MM.1S (cell line): ENCODE measurements around the gene PPP1R14C.

Experiments
- DNase-seq: peaks from one replicate; pipeline ENCODE4 v3.0.0-alpha.2; 2015
- H2AFZ ChIP-seq: fragments of 300-600 bp; sonication (generic); 2 replicates; pipeline ENCODE4 v1.6.0; 2016; ENCODE audit warnings: antibody characterized with exemption, low read length
- H3F3A ChIP-seq: fragments of 300-600 bp; sonication (generic); 2 replicates; pipeline ENCODE4 v1.6.1; 2016; ENCODE audit warnings: mild to moderate bottlenecking, antibody characterized with exemption, low read length, moderate library complexity, mixed read lengths; ENCODE audit not compliant: insufficient read depth
- H3K27ac ChIP-seq: fragments of 300-600 bp; sonication (generic); 2 replicates; pipeline ENCODE4 v1.5.1; 2016; ENCODE audit warnings: mild to moderate bottlenecking, low read length
- H3K27me3 ChIP-seq: fragments of 300-600 bp; sonication (generic); replicated peaks from 2 replicates; pipeline ENCODE4 v1.6.0; 2016; ENCODE audit warnings: low read length; ENCODE audit not compliant: insufficient read depth
- H3K36me3 ChIP-seq: fragments of 300-600 bp; sonication (generic); replicated peaks from 2 replicates; pipeline ENCODE4 v1.6.1; 2016; ENCODE audit warnings: mild to moderate bottlenecking, low read length, mixed read lengths; ENCODE audit not compliant: insufficient read depth
- H3K4me1 ChIP-seq: fragments of 300-600 bp; sonication (generic); 2 replicates; pipeline ENCODE4 v1.6.1; 2016; ENCODE audit warnings: low read length, mixed read lengths
- H3K4me2 ChIP-seq: fragments of 300-600 bp; sonication (generic); 2 replicates; pipeline ENCODE4 v1.6.0; 2016; ENCODE audit warnings: low read depth, low read length
- H3K4me3 ChIP-seq: fragments of 300-600 bp; sonication (generic); 2 replicates; pipeline ENCODE4 v1.5.1; 2016; ENCODE audit warnings: low read length, mixed read lengths
- H3K79me2 ChIP-seq: fragments of 300-600 bp; sonication (generic); 2 replicates; pipeline ENCODE4 v1.6.1; 2016; ENCODE audit warnings: mixed run types, low read length, mixed read lengths
- H3K9ac ChIP-seq: fragments of 300-600 bp; sonication (generic); 2 replicates; pipeline ENCODE4 v1.6.1; 2016; ENCODE audit warnings: low read length, mixed read lengths
- H3K9me2 ChIP-seq: fragments of 300-600 bp; sonication (generic); replicated peaks from 2 replicates; pipeline ENCODE4 v1.6.1; 2016; ENCODE audit warnings: mild to moderate bottlenecking, low read length, mixed read lengths; ENCODE audit not compliant: insufficient read depth
- H3K9me3 ChIP-seq: fragments of 300-600 bp; sonication (generic); replicated peaks from 2 replicates; pipeline ENCODE4 v1.6.1; 2016; ENCODE audit warnings: mild to moderate bottlenecking, low read length, mixed read lengths; ENCODE audit not compliant: insufficient read depth
- H4K20me1 ChIP-seq: fragments of 300-600 bp; sonication (generic); 2 replicates; pipeline ENCODE4 v1.6.1; 2016; ENCODE audit warnings: mild to moderate bottlenecking, low read length, moderate library complexity, mixed read lengths; ENCODE audit not compliant: insufficient read depth
- EZH2 ChIP-seq: fragments of 300-600 bp; sonication (generic); optimal IDR thresholded peaks from 2 replicates; pipeline ENCODE3; 2017; ENCODE audit warnings: low read depth, mild to moderate bottlenecking, antibody characterized with exemption, low read length, mixed read lengths
- EZH2phosphoT487 ChIP-seq: fragments of 300-600 bp; sonication (generic); IDR thresholded peaks from 2 replicates; pipeline ENCODE4 v1.6.1; 2018; ENCODE audit warnings: antibody characterized with exemption, low read length
- TF ChIP-seq, protein P1 (sequence below): fragments of 300-600 bp; sonication (generic); IDR thresholded peaks from 2 replicates; pipeline ENCODE4 v1.5.1; 2016; ENCODE audit warnings: antibody characterized with exemption, low read length, mixed read lengths

The PPP1R14C gene

DNA sequence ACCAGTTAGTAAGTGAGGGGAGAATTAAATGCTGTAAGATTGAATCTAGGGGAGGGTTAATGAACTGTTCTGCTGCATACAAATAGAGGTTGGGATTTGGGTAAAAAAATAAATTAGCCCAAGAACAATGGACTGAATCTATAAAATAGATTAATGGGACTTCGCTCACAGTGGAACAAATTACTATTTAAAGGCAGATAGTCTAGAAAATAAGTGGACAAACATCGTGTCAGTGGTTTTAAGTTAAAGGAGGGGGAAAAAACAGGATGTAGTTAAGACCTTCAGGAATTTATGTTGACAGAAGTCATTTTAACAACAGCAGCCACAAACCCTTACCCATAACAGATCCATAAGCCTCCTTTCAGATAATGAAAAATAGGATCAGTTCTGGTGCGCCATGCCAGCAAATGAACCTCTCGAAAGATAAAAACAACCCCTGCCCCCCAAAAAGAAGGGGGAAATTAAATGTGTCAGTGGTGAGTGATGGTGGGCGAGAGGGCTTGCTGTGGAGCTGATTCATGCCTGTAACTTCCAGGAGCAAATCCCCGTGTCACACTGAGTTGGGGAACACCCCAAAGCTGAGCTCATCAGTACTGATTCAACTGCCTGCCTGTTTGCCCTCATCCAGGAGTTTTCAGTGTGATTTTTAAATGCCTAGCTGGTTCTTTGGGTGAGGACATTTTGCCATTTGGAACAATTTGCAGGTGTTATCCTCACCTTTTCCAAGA lies 86.8 kb downstream of the PPP1R14C start:
- H3K36me3 ChIP-seq = no peaks in the 10 kb centered on the region
- H3K79me2 ChIP-seq = no peaks in the 10 kb centered on the region
- H3K27me3 ChIP-seq = no peaks in the 10 kb centered on the region
- H4K20me1 ChIP-seq = no peaks in the 10 kb centered on the region
- no peak overlapping the region for H2AFZ ChIP-seq
- no peak overlapping the region for H3K9ac ChIP-seq
- no peak for DNase-seq
- no peaks in the 10 kb centered on the region for H3K9me3 ChIP-seq
- TF ChIP-seq, protein P1, sequence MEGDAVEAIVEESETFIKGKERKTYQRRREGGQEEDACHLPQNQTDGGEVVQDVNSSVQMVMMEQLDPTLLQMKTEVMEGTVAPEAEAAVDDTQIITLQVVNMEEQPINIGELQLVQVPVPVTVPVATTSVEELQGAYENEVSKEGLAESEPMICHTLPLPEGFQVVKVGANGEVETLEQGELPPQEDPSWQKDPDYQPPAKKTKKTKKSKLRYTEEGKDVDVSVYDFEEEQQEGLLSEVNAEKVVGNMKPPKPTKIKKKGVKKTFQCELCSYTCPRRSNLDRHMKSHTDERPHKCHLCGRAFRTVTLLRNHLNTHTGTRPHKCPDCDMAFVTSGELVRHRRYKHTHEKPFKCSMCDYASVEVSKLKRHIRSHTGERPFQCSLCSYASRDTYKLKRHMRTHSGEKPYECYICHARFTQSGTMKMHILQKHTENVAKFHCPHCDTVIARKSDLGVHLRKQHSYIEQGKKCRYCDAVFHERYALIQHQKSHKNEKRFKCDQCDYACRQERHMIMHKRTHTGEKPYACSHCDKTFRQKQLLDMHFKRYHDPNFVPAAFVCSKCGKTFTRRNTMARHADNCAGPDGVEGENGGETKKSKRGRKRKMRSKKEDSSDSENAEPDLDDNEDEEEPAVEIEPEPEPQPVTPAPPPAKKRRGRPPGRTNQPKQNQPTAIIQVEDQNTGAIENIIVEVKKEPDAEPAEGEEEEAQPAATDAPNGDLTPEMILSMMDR = no peak
- TF ChIP-seq EZH2phosphoT487 (no peak), EZH2 (no peak)
- no peaks in the 10 kb centered on the region for H3F3A ChIP-seq
- H3K4me3 ChIP-seq = no peak overlapping the region
- H3K9me2 ChIP-seq = no peaks in the 10 kb centered on the region
- H3K27ac ChIP-seq = no peak overlapping the region
- H3K4me2 ChIP-seq = no peak overlapping the region
- no peaks in the 10 kb centered on the region for H3K4me1 ChIP-seq

DNA sequence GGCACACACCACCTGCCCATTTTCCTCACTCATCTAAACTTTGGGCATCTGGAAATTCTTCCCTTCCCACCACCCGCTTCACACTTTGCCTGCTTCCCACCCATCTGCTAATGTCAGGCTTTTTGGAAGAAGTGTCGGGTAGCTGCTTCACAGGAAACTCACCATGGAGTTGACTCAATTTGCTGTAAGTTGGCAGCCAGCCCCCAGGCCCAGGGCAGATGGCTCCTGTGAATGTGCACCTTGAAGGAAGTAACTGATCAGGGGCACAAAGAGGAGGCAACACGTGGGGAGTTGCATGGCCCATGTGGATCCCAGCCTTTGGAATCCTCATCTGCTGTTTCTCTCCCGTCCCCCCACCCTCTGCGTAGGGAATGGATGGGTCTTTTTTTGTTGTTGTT lies 87.3 kb downstream of the PPP1R14C start:
- Histone ChIP-seq H3K27me3 (no peaks in the 10 kb centered on the region), H3K4me3 (no peak overlapping the region), H3K27ac (no peak overlapping the region), H3K79me2 (no peaks in the 10 kb centered on the region), H3K9me2 (no peaks in the 10 kb centered on the region), H4K20me1 (no peaks in the 10 kb centered on the region), H3K9ac (no peak overlapping the region), H3K36me3 (no peaks in the 10 kb centered on the region), H3K4me2 (no peak overlapping the region), H3K9me3 (no peaks in the 10 kb centered on the region), H2AFZ (no peak overlapping the region), H3K4me1 (no peaks in the 10 kb centered on the region), H3F3A (no peaks in the 10 kb centered on the region)
- DNase-seq = no peak
- TF ChIP-seq EZH2phosphoT487 (no peak), EZH2 (no peak)
- TF ChIP-seq, protein P1 = no peak

DNA sequence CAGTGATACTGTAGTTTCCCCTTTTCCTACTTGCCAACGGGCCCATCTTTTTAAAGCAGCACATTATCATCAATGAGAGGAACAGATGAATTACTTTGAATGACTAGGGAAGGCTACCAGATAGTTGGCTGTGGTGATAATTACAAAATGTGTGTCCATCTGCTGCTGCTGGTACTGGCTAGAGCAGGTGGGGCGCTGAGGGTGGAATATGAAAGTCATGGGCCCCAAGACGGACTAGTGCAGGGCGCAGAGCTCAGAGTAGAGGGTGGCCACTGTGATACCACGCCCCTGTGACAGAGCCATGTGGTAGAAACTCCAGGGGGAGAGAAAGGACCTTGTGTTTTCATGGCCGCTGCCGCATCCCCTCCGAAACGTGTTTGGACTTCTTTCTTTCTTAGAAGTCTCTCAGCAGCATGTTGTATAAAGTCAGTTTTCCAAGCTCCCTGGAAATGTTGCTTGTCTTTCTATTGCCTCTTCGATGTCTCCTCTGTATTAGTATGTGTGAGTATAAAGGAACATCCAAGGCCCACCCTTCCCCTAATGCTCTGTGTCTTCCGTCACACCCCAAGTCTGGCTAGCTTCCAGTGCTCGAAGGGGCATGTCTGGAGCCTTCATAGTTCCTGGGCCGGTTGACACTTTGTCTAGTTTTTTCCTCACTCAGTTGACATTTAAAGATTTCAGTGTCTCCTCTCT lies 88.1 kb downstream of the PPP1R14C start:
- Histone ChIP-seq H3K79me2 (no peaks in the 10 kb centered on the region), H3K9me3 (no peaks in the 10 kb centered on the region), H3K4me2 (no peak overlapping the region), H3K36me3 (no peaks in the 10 kb centered on the region), H3K4me1 (no peaks in the 10 kb centered on the region), H4K20me1 (no peaks in the 10 kb centered on the region), H3K9me2 (no peaks in the 10 kb centered on the region), H3K27me3 (no peaks in the 10 kb centered on the region), H3K4me3 (no peak overlapping the region), H3K9ac (no peak overlapping the region), H3F3A (no peaks in the 10 kb centered on the region), H2AFZ (no peak overlapping the region), H3K27ac (no peak overlapping the region)
- TF ChIP-seq, protein P1 = no peak
- TF ChIP-seq EZH2 = no peak
- TF ChIP-seq EZH2phosphoT487 = no peak
- no peak for DNase-seq
